CD4-positive, alpha-beta T cell treated with Interleukin-15 for 4 hours (primary cell): ENCODE data around the gene SLC13A4.

ENCODE experiments used
- DNase-seq: peaks from one replicate; pipeline ENCODE4 v3.0.0-alpha.2; 2020; ENCODE audit warnings: low spot score

SLC13A4 gene

DNA sequence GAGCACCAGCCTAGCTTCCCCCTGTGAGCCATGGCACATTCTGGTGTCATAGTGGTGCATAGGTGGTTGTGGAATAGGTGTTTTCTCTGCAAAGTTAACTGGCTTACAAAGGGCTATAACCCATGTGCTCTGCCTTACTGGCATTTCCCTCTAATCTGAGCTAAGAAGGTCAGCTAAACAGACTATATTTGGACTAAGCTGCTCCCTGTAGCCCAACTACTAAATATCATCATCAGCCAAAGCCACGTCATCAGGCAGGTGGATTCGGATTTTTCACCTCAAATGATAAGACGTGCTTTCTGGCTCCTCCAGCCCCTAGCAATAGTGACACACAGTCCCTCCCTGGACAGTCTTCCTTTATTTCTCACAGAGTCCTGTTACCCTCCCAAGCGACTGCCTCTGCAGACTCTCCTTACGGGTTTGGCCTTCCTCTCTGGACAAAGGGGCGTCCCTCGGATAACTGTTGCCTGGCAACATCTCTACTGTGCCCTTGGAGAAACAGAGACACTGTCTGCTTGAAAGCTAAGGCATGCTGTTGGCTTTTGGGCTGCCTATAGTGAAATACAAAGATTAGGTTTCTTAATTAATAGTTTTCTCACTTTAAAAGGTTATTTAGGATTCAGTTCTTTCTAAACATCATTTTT, 9.1 kb downstream of the SLC13A4 start:
- DNase-seq = no peak

DNA sequence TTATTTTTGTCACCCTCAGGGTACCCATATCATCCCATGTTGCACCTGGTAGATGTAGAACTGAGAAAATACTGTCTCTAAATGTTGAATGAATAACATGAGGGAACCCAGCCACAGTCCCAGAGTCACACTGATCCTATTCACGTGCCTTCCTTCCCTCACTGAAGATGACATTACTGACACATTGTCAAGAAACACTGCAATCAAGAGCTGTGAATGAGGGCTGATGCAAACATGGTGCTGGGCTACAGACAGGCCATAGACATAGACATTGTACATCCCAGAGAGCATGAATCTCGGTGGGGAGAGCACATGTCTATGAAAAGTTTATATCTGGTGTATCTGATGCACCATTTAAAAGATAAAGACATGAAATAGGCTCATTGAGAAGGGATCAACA, 9.8 kb downstream of the SLC13A4 start:
- DNase-seq = no peak

DNA sequence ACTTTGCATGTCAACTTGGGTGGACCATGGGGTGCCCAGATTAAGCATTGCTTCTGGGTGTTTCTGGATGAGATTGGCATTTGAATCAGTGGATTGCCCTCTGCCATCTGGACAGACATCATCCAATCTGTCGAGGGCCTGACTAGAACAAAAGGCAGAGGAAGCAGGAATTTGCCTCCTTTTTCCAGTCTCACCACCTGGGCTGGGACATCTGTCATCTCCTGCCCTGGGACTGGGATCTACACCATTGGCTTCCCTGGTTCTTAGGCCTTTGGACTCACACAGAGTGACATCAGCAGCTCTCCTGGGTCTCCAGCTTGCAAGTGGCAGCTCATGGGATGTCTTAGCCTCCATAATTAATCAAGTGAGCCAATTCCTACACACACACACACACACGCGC, 10.3 kb downstream of the SLC13A4 start:
- no peak for DNase-seq

- no peak for DNase-seq
These were observed 11.2 kb downstream of the SLC13A4 start for GRCh38 chr7:135716677-135717238.

GRCh38 chr7:135715673-135716072, 12.3 kb downstream of the SLC13A4 start:
- DNase-seq = no peak

- no peak for DNase-seq
These were observed 12.9 kb downstream of the SLC13A4 start for GRCh38 chr7:135715055-135715522.

GRCh38 chr7:135714534-135715009, 13.4 kb downstream of the SLC13A4 start:
- DNase-seq = no peak

- DNase-seq = no peak
These were observed 14.0 kb downstream of the SLC13A4 start for GRCh38 chr7:135713836-135714470.

- no peak for DNase-seq
These were observed 15.2 kb downstream of the SLC13A4 start for GRCh38 chr7:135712796-135713195.

DNA sequence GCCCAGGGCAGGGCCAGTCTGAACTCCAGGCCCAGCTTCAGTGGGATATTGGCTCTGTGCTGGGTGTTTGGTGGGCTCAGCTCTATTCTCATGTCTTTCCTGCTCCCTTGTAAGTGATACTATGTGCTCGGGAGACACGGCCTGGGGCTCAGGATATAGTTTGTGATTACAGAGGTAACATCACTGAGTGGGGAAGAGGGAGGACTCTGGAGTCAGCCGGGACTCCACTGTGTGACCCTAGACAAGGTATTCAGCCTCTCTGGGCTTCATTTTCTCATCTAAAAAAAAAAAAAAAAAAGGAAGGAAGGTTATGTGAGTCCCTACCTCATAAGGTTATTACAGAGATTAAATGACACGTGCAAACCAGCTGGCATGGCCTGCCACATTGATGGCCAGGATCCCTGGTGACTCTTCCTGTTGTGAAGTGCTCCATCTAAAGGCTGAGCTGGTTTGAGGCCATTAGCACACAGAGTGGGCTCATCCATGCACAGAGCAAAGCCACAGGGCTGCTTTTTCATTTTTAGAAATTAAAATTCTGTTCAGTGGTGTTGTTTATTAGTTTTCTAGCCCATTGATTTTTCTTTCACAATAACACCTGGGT, 15.7 kb downstream of the SLC13A4 start:
- no peak for DNase-seq

DNA sequence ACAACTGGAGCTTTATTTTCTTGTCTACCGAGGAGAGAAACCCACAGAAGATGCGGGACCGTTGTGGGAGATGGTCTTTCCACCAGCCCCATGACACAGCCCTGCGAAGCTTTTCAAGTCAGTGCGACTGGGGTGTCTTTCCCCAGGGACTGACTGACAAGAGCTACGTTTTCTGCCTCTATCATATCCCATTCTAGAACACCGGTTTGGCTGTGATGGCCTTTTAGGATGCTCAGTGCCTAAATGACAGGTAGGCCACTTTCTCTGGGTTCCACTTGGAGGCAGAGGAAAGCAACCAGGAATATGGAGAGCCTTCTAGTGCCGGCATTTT, 16.9 kb downstream of the SLC13A4 start:
- no peak for DNase-seq

GRCh38 chr7:135710417-135711138, 17.4 kb downstream of the SLC13A4 start:
- no peak for DNase-seq

DNA sequence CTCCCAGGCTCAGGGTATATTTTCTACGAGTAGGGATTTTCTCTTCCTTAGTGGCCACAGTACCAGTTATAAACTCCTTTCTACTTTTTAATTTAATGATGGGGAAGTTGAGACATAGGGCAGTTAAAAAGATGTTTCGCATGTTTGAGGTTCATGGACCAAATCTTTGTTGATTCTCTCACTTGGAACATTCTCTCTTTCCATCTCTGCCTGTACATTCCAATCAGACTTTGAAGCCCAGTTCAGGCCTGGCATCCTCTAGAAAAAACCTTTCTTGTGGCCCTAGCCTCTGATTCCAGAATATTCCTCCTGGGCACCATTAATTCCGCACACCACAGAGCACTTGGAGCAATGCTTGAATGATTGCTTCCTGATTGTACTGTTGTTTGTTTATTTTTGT, 18.5 kb downstream of the SLC13A4 start:
- DNase-seq = no peak

DNA sequence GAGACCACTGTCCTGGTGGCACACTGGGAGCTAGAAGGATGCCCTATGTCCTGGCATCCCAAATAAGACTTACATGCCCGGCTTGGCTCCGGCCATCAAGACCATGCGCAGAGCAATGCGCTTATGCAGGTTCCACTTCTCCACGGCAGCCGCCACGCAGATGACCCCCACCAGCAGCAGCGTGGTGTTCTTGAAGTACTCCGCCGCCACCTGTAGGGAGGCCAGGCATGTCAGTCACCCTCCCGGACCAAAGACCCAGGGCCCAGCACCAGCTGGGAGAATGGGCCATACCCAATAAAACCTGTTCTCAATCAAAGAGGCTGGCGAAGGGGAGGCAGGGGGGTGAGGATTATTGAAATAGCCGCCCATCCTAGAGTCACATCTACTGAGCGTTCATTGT, 19.9 kb downstream of the SLC13A4 start:
- no peak for DNase-seq

- no peak for DNase-seq
These were observed 20.4 kb downstream of the SLC13A4 start for GRCh38 chr7:135707570-135707966.

DNA sequence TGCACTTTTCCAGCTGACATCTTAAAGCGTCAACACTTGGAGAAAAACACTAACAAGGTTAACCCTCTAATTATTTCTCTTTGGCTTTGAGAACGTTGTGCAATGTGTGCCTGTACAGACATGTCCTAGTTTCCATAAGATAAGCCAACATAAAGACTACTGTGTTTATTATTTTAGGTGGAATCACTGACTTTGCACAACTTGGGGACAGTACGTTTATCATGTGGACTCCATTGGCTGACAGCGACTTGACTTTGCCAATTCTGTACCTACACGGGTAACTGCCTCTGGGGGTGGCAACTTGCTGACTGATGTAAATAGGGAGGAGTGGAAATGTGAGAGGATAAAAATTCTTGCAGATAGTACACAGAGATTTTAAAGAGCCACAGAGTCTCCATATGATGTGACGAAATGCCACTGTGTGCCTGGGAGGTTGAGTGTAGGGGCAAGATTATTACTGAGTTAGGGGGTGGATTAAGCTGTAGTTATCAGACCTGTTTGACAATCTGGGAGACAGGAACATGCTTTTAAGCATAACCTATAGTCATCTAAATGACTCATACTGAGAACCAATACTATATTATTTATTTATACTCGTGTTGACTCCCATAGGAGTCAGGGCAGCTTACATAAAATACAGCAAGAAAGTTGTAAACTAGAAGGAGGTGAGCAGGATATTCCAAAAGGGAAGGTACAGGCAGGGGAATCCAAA, 21.0 kb downstream of the SLC13A4 start:
- DNase-seq = no peak

DNA sequence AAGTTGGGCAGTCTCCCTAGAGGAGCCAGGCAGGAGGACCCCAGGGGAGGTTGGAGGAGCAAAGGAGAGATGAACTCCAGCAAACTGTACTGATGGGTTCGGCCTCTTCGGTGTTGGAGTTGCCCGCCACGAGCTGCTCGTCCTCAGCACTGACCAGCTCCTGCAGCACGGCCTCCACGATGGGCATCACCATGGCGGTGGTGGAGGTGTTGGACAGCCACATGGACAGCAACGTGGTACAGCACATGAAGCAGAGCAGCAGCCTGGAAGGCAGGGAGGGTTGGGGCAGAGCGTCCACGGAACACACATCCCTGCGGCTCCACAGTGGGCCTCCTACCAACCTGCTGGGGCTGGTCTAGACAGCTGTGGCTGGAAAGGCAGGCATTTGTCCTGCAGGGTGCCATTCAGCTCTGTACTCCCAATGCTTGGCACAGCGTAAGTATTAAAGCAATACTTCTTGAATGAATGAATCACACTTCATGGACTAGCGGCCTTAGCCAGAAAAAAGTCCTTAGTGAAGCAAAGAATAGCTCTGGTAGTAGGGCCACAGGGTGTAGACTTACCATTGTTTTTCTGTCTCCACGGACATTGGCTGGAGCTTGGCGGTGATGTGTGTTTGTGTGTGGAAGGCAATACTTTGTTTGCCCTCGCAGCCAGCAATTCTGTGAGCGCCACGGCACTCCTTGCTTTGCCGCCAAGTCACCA, 21.8 kb downstream of the SLC13A4 start:
- no peak for DNase-seq

GRCh38 chr7:135704698-135705097, 23.3 kb downstream of the SLC13A4 start:
- DNase-seq = no peak

DNA sequence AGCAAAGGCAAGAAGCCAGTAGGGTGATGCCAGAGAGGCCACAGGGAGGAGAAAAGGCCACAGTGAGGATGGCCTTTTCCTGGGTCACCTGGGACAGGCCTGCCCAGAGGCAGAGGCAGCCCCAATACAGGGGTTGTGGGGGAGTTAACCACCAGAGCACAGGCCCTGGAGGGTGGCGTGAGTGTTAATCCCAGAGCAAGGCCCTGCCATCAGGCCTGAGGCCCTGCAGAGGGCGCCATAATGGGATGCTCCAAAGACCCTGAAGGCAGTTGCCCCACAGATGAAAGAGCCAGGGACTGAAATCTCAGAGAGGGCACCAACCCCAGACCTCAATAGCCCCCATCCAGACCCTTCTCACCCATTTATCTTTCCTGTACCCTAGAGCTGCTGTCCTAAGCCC, 23.9 kb downstream of the SLC13A4 start:
- DNase-seq = no peak

- DNase-seq = no peak
These were observed 30.5 kb downstream of the SLC13A4 start for GRCh38 chr7:135697276-135698049.
